NT2/D1 (cell line): ENCODE measurements around the gene MAP2K3.
"Not testable (repeated sequence)": the region's sequence is repeated elsewhere in the genome, so short reads cannot be mapped to it uniquely, and the experiment has no call there.

Experiments used
- DNase-seq: peaks from one replicate; pipeline ENCODE4 v3.0.0-alpha.2; 2011; ENCODE audit warnings: low read depth, low spot score
- H3K27me3 ChIP-seq: 2 replicates; pipeline ENCODE4 v1.6.0; 2011; ENCODE audit warnings: mild to moderate bottlenecking; ENCODE audit not compliant: insufficient read length, insufficient read depth
- H3K36me3 ChIP-seq: 2 replicates; pipeline ENCODE4 v1.6.1; 2011; ENCODE audit warnings: mild to moderate bottlenecking, low read length, mixed read lengths; ENCODE audit not compliant: insufficient read depth, insufficient read length
- H3K4me1 ChIP-seq: 2 replicates; pipeline ENCODE4 v1.5.1; 2011; ENCODE audit not compliant: insufficient read depth, insufficient read length
- H3K4me3 ChIP-seq: 2 replicates; pipeline ENCODE4 v1.5.1; 2011; ENCODE audit warnings: low read depth; ENCODE audit not compliant: insufficient read length
- H3K9ac ChIP-seq: 2 replicates; pipeline ENCODE4 v1.6.0; 2011; ENCODE audit warnings: low read depth; ENCODE audit not compliant: insufficient read length
- H3K9me3 ChIP-seq: 2 replicates; pipeline ENCODE4 v1.5.1; 2011; ENCODE audit warnings: mild to moderate bottlenecking, low read length; ENCODE audit not compliant: insufficient read depth
- SUZ12 ChIP-seq: IDR thresholded peaks from 2 replicates; pipeline ENCODE4 v1.6.1; 2011; ENCODE audit not compliant: insufficient read length, insufficient read depth; ENCODE audit errors: extremely low read depth
- YY1 ChIP-seq: IDR thresholded peaks from 2 replicates; pipeline ENCODE4 v1.6.1; 2011; ENCODE audit not compliant: insufficient read length, insufficient read depth
- ZNF274 ChIP-seq: IDR thresholded peaks from 2 replicates; pipeline ENCODE4 v1.6.1; 2011; ENCODE audit warnings: mild to moderate bottlenecking, low read depth, low read length

The MAP2K3 gene

GRCh38 chr17:21300601-21301571, 16.4 kb downstream of the MAP2K3 start:
- no peak overlapping the region for H3K9ac ChIP-seq
- H3K36me3 ChIP-seq = peaks cover 65% of the 10 kb centered on the region
- no peak for DNase-seq
- TF ChIP-seq SUZ12 = no peak
- no peak for TF ChIP-seq ZNF274
- no peak for TF ChIP-seq YY1
- H3K9me3 ChIP-seq = no peaks in the 10 kb centered on the region
- no peak overlapping the region for H3K4me3 ChIP-seq
- H3K4me1 ChIP-seq = peaks cover 6% of the 10 kb centered on the region
- no peaks in the 10 kb centered on the region for H3K27me3 ChIP-seq

GRCh38 chr17:21301593-21302550, 17.4 kb downstream of the MAP2K3 start:
- H3K4me3 ChIP-seq = no peak overlapping the region
- no peaks in the 10 kb centered on the region for H3K9me3 ChIP-seq
- peaks cover 6% of the 10 kb centered on the region for H3K4me1 ChIP-seq
- peaks cover 62% of the 10 kb centered on the region for H3K36me3 ChIP-seq
- no peak for DNase-seq
- TF ChIP-seq YY1 (no peak), SUZ12 (no peak), ZNF274 (no peak)
- no peaks in the 10 kb centered on the region for H3K27me3 ChIP-seq
- H3K9ac ChIP-seq = no peak overlapping the region

GRCh38 chr17:21302711-21303425, 18.4 kb downstream of the MAP2K3 start:
- H3K4me1 ChIP-seq = no peaks in the 10 kb centered on the region
- H3K9ac ChIP-seq = no peak overlapping the region
- TF ChIP-seq YY1 (no peak), SUZ12 (no peak), ZNF274 (no peak)
- no peak for DNase-seq
- H3K4me3 ChIP-seq = no peak overlapping the region
- H3K27me3 ChIP-seq = no peaks in the 10 kb centered on the region
- peaks cover 62% of the 10 kb centered on the region for H3K36me3 ChIP-seq
- no peaks in the 10 kb centered on the region for H3K9me3 ChIP-seq

GRCh38 chr17:21303441-21304065, 19.0 kb downstream of the MAP2K3 start:
- Histone ChIP-seq H3K9ac (no peak overlapping the region), H3K9me3 (peaks cover 2% of the 10 kb centered on the region; the same call in 1 of the 2 replicates), H3K4me1 (no peaks in the 10 kb centered on the region), H3K4me3 (no peak overlapping the region), H3K36me3 (peaks cover 60% of the 10 kb centered on the region), H3K27me3 (no peaks in the 10 kb centered on the region)
- no peak for TF ChIP-seq SUZ12
- no peak for TF ChIP-seq ZNF274
- TF ChIP-seq YY1 = no peak
- no peak for DNase-seq

GRCh38 chr17:21304091-21304490, 19.6 kb downstream of the MAP2K3 start:
- Histone ChIP-seq H3K4me1 (no peaks in the 10 kb centered on the region), H3K36me3 (peaks cover 61% of the 10 kb centered on the region), H3K4me3 (no peak overlapping the region), H3K27me3 (no peaks in the 10 kb centered on the region), H3K9ac (no peak overlapping the region), H3K9me3 (peaks cover 7% of the 10 kb centered on the region; the same call in 1 of the 2 replicates)
- TF ChIP-seq YY1 (no peak), ZNF274 (no peak), SUZ12 (no peak)
- DNase-seq = no peak

GRCh38 chr17:21304551-21305151, 20.1 kb downstream of the MAP2K3 start:
- H3K4me1 ChIP-seq, H3K4me3 ChIP-seq, H3K9ac ChIP-seq, H3K9me3 ChIP-seq, DNase-seq, H3K27me3 ChIP-seq: not testable (repeated sequence)
- peaks cover 58% of the 10 kb centered on the region for H3K36me3 ChIP-seq

- DNase-seq = not testable (repeated sequence)
Observed at GRCh38 chr17:21305431-21306180, 21.1 kb downstream of the MAP2K3 start.

GRCh38 chr17:21306611-21307272, 22.2 kb downstream of the MAP2K3 start:
- not testable (repeated sequence) for H3K9ac ChIP-seq, H3K27me3 ChIP-seq, DNase-seq, H3K4me3 ChIP-seq, H3K4me1 ChIP-seq, H3K9me3 ChIP-seq
- peaks cover 44% of the 10 kb centered on the region for H3K36me3 ChIP-seq

More at GRCh38 chr17:21305431-21306180, 21.1 kb downstream of the MAP2K3 start:
- not testable (repeated sequence) for H3K9me3 ChIP-seq, H3K9ac ChIP-seq, H3K4me3 ChIP-seq, H3K27me3 ChIP-seq, H3K4me1 ChIP-seq
- peaks cover 53% of the 10 kb centered on the region for H3K36me3 ChIP-seq
